ENCODE data around the gene MAB21L1. TPM values are rescaled to one million over a fixed set of nuclear protein-coding genes. Genes with fewer than 3 reads are reported as not detected.

The MAB21L1 gene
- total RNA-seq, 1 experiment from 2014 or later, result not detected

DNA sequence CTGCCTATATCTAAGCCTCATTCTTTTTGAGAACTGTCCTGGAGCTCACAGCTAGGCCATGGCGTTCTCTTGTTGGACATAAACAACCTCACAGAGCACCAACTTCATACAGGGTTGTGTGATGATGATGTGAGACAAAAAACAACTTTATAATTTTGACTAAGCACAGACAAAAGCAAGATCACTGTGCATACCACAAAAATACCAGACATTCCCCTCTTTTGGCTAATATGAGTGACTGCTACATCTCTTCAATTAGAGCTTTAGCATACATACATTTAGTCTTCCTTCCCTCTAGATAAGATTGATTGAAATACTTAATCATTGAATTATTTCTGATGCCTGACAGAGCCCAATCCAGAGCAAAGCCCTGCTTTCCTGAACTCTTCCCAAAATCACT is 8.3 kb downstream of the MAB21L1 start:
- no peak overlapping the region for H2BK20ac ChIP-seq (ENCODE audit: low read depth, low read length, poor library complexity, severe bottlenecking)
- WGBS (ENCODE audit: extremely low coverage, insufficient read length, low lambda C conversion rate), result no CpG with 5 or more reads among the region's 1 CpG
- H3K23me2 ChIP-seq (ENCODE audit: insufficient read length, low read depth, low read length, poor library complexity, severe bottlenecking), result peaks cover 10% of the 10 kb centered on the region
- peaks cover 21 to 31% of the 10 kb centered on the region in 2 experiments for H3K4me1 Mint-ChIP-seq
- H4K91ac ChIP-seq (ENCODE audit: insufficient read length, low read depth, low read length), result no peak overlapping the region
- H3K36me3 Mint-ChIP-seq (ENCODE audit: insufficient read depth in 1 of 3, low read depth in 3 of 3), result no peaks in the 10 kb centered on the region
- TF ChIP-seq, protein P1, sequence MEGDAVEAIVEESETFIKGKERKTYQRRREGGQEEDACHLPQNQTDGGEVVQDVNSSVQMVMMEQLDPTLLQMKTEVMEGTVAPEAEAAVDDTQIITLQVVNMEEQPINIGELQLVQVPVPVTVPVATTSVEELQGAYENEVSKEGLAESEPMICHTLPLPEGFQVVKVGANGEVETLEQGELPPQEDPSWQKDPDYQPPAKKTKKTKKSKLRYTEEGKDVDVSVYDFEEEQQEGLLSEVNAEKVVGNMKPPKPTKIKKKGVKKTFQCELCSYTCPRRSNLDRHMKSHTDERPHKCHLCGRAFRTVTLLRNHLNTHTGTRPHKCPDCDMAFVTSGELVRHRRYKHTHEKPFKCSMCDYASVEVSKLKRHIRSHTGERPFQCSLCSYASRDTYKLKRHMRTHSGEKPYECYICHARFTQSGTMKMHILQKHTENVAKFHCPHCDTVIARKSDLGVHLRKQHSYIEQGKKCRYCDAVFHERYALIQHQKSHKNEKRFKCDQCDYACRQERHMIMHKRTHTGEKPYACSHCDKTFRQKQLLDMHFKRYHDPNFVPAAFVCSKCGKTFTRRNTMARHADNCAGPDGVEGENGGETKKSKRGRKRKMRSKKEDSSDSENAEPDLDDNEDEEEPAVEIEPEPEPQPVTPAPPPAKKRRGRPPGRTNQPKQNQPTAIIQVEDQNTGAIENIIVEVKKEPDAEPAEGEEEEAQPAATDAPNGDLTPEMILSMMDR (conservative IDR thresholded peaks at IDR 0.05), result no peak
- no peak overlapping the region for H4K8ac ChIP-seq (replicated peaks; ENCODE audit: insufficient read length, low read depth, low read length)
- no peak overlapping the region for H3K9ac ChIP-seq (ENCODE audit: extremely low read depth, insufficient read length, low read length)
- peaks cover 17% of the 10 kb centered on the region for H3K27me3 ChIP-seq (ENCODE audit: insufficient read depth, low read length)
- H3K56ac ChIP-seq (ENCODE audit: insufficient read length, low read depth, low read length), result no peak overlapping the region
- no peak overlapping the region for H3K23ac ChIP-seq (ENCODE audit: insufficient read length, low read depth, low read length)
- H3K27ac ChIP-seq (ENCODE audit: insufficient read length, low read depth, low read length), result no peak overlapping the region
- peaks cover 2% of the 10 kb centered on the region; the same call in 1 of the 2 replicates for H3K4me1 ChIP-seq (ENCODE audit: insufficient read depth, low read length)
- H3K4me2 ChIP-seq (ENCODE audit: insufficient read depth, insufficient read length, low read length), result no peak overlapping the region
- H2BK5ac ChIP-seq (ENCODE audit: insufficient read length, low read length), result no peak overlapping the region
- peaks cover 50% of the 10 kb centered on the region for H3K27me3 Mint-ChIP-seq (ENCODE audit: low read depth)
- H3K14ac ChIP-seq (ENCODE audit: insufficient read depth, low read length), result no peak overlapping the region
- H3K27ac Mint-ChIP-seq, result peak overlapping the region in 1 of 3 experiments; percentile 25; a peak in 1 of 7 replicates
- H3K4ac ChIP-seq (ENCODE audit: low read depth, low read length), result no peak overlapping the region
- no peaks in the 10 kb centered on the region for H3K79me2 ChIP-seq (ENCODE audit: insufficient read depth, low read length)
- H2BK120ac ChIP-seq (ENCODE audit: low read depth, low read length, poor library complexity, severe bottlenecking), result no peak overlapping the region
- H2AK5ac ChIP-seq (ENCODE audit: insufficient read length, low read length), result no peak overlapping the region
- no peak overlapping the region for H2BK15ac ChIP-seq (ENCODE audit: low read depth, low read length)
- no peak for DNase-seq
- no peak overlapping the region for H3T11ph ChIP-seq (ENCODE audit: low read length)
- no peak overlapping the region for H3K4me3 Mint-ChIP-seq
- H3K79me1 ChIP-seq (ENCODE audit: insufficient read depth, low read depth, low read length, poor library complexity, severe bottlenecking), result no peaks in the 10 kb centered on the region
- no peak overlapping the region for H2BK12ac ChIP-seq (ENCODE audit: insufficient read length, low read depth, low read length)
- no peak overlapping the region for H3K18ac ChIP-seq (ENCODE audit: insufficient read length, low read depth, low read length)
- H4K5ac ChIP-seq (ENCODE audit: insufficient read length, low read depth, low read length), result no peak overlapping the region
- no peaks in the 10 kb centered on the region for H4K20me1 ChIP-seq (ENCODE audit: control insufficient read depth, insufficient read depth, insufficient read length)
- H3K9me3 Mint-ChIP-seq, result no peaks in the 10 kb centered on the region
- no peaks in the 10 kb centered on the region for H3K9me3 ChIP-seq (ENCODE audit: control insufficient read depth, low read depth, low read length)
- no peak overlapping the region for H2AFZ ChIP-seq (ENCODE audit: low read length)

Measured in H9 (cell line).